ENCODE results near the gene PAX8. TPM values are rescaled to one million over a fixed set of nuclear protein-coding genes. Genes with fewer than 3 reads are reported as not detected.

Gene PAX8
- total and polyA plus RNA-seq, 12 donors, result 1.7 to 72.3 (median 11.6) TPM

GRCh38 chr2:113209646-113210171 is 69.0 kb downstream of the PAX8 start:
- Histone ChIP-seq H3K4me3 (no peak overlapping the region), H3K4me1 (replicated peaks in 1 of 2) (peaks cover 7 to 27% of the 10 kb centered on the region in 2 donors), H3K9me3 (replicated peaks in 1 of 3) (no peaks in the 10 kb centered on the region), H3K27me3 (no peaks in the 10 kb centered on the region), H3K27ac (no peak overlapping the region), H3K36me3 (replicated peaks in 1 of 2) (no peaks in the 10 kb centered on the region)
- no peak for DNase-seq
- 87 to 91% (median 88%) methylated on average over 13 to 15 of the region's 15 CpGs for WGBS, 4 donors
- intact Hi-C loops (cut with DNase I), result loop anchor here in 1 of 2 donors (5.0 kb wide), 1 partner anchor 38 kb away; no protein-coding TSS in a partner anchor
- no peak for TF ChIP-seq CTCF (IDR thresholded peaks at IDR 0.05)
- TF ChIP-seq POLR2A (IDR thresholded peaks at IDR 0.05), result no peak

- Histone ChIP-seq H3K27me3 (no peaks in the 10 kb centered on the region), H3K9me3 (replicated peaks in 1 of 3) (no peaks in the 10 kb centered on the region), H3K4me1 (replicated peaks in 1 of 2) (peaks cover 11 to 27% of the 10 kb centered on the region in 2 donors), H3K36me3 (replicated peaks in 1 of 2) (no peaks in the 10 kb centered on the region), H3K27ac (no peak overlapping the region), H3K4me3 (no peak overlapping the region)
- WGBS, 4 donors, result 81 to 92% (median 85%) methylated on average over 8 of the region's 8 CpGs
- no peak for TF ChIP-seq CTCF (IDR thresholded peaks at IDR 0.05)
- TF ChIP-seq POLR2A (IDR thresholded peaks at IDR 0.05), result no peak
- intact Hi-C loops (cut with DNase I), result loop anchor here in 1 of 2 donors (5.0 kb wide), 1 partner anchor 38 kb away; no protein-coding TSS in a partner anchor
- DNase-seq, result no peak
These were observed 69.6 kb downstream of the PAX8 start for GRCh38 chr2:113209011-113209645.

- Histone ChIP-seq H3K4me1 (replicated peaks in 1 of 2) (peaks cover 12 to 20% of the 10 kb centered on the region in 2 donors), H3K27ac (no peak overlapping the region), H3K36me3 (replicated peaks in 1 of 2) (no peaks in the 10 kb centered on the region), H3K4me3 (no peak overlapping the region), H3K9me3 (replicated peaks in 1 of 3) (no peaks in the 10 kb centered on the region), H3K27me3 (no peaks in the 10 kb centered on the region)
- no peak for TF ChIP-seq POLR2A (IDR thresholded peaks at IDR 0.05)
- no peak for TF ChIP-seq CTCF (IDR thresholded peaks at IDR 0.05)
- intact Hi-C loops (cut with DNase I), result loop anchor here in 1 of 2 donors (5.0 kb wide), 1 partner anchor 39 kb away; no protein-coding TSS in a partner anchor
- 91 to 95% (median 92%) methylated on average over 5 of the region's 5 CpGs for WGBS, 4 donors
- DNase-seq, result no peak
These were observed 70.3 kb downstream of the PAX8 start for GRCh38 chr2:113208396-113208795.

GRCh38 chr2:113207021-113207420 is 71.7 kb downstream of the PAX8 start:
- Histone ChIP-seq H3K4me3 (no peak overlapping the region), H3K4me1 (replicated peaks in 1 of 2) (peaks cover 12 to 13% of the 10 kb centered on the region in 2 donors), H3K27ac (peak overlapping the region in 1 of 5 donors; percentile 35), H3K9me3 (replicated peaks in 1 of 3) (no peaks in the 10 kb centered on the region), H3K36me3 (replicated peaks in 1 of 2) (peaks cover 0 to 6% of the 10 kb centered on the region in 2 donors), H3K27me3 (no peaks in the 10 kb centered on the region)
- no peak for TF ChIP-seq POLR2A (IDR thresholded peaks at IDR 0.05)
- no peak for TF ChIP-seq CTCF (IDR thresholded peaks at IDR 0.05)
- WGBS, 4 donors, result 73 to 88% (median 81%) methylated on average over 2 of the region's 2 CpGs
- intact Hi-C loops (cut with DNase I), result loop anchor here in 1 of 2 donors (5.0 kb wide), 1 partner anchor 40 kb away; no protein-coding TSS in a partner anchor
- no peak for DNase-seq

All from adrenal gland (tissue), 12 donors.